ENCODE results near the gene PHF8.

- TF ChIP-seq CTCF (IDR thresholded peaks at IDR 0.05 in 8 of 11, conservative IDR thresholded peaks at IDR 0.05 in 3 of 11) (no peak), POLR2AphosphoS5 (IDR thresholded peaks at IDR 0.05) (no peak)
Measured at GRCh38 chrX:54043056-54043455, 1.2 kb downstream of the PHF8 start.
